Iris pigment epithelial cell (primary cell): ENCODE results near the gene USP48.

Source experiments
- DNase-seq: peaks from one replicate; pipeline ENCODE4 v3.0.0-alpha.2; 2011; ENCODE audit warnings: low read depth

The USP48 gene

GRCh38 chr1:21667348-21668231 is 115.4 kb downstream of the USP48 start:
- no peak for DNase-seq

DNA sequence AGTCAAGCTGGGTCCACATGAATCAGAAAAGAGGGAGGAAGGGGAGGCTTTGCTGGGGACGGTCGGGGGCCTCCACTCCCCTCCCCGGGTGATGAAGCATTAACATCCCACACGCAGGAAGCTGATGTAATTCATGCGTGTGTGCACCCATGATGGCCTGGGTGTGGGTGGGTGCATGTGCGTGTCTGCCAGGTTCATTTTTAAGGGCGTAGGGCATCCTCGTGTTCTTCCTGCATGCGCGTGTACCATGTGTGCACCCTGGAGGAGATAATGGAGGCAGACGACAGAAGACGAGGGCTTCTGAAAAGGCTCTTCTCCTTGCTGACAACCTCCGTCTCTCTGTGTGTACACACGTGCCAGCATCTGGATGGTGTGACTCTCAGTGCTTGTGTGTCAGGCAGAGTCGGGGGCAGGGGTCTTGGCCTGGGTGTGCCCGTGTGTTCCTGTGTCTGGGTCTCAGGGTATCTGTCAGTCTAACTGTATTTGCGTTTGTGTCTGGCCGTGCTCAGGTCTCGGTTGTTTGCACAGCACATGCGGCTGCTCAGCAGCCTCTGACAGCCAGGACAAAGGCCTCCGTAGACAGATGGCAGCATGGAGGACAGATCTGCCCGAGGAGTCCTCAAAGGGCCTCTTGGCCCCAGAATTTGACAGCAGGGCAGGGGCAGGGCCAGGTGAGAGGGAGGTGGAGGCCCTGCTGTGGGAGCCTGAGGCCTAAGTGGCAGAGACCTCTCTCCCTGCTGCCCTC is 116.2 kb downstream of the USP48 start:
- DNase-seq = no peak

GRCh38 chr1:21665711-21666575 is 117.0 kb downstream of the USP48 start:
- DNase-seq = no peak

GRCh38 chr1:21664806-21665588 is 118.0 kb downstream of the USP48 start:
- DNase-seq = no peak

DNA sequence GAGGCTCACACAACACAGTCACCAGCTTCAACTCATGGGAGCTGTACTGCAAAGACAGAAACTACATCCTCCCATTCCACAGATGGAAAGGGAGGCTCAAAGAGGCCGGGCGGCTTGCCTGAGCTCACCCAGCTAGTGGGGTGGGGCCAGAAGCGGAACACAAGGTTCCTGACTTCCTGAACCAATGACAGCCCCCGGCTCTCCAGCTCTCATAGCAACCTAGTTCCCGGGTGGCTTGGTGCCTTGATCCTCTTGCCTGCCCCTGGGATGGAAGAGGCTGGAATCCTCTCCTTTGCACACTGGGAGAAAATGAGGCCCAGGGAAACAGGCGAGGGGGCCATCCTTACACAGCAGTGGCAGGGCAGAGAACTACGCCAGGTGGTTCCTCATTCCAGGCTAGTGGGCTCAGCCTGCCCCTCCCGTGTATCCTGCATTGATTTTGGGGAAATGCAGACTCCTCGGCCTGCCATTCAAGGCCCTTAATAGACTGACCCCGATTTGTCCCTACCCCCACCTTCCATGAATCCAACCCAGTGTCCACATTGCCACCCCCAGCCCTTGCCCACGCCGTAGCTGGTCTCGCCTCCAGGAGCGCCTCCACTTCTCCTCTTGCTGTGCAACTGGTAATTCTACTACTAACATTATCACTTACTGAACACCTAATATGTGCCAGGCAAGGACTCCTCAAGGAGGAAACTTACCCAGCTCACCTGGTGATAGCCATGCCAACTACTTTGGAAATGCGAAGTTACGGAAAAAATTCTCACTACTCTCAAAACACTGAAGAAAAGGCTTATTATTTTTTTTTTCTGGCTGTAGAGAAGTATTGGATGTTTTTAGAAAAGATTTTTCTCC is 118.8 kb downstream of the USP48 start:
- no peak for DNase-seq

DNA sequence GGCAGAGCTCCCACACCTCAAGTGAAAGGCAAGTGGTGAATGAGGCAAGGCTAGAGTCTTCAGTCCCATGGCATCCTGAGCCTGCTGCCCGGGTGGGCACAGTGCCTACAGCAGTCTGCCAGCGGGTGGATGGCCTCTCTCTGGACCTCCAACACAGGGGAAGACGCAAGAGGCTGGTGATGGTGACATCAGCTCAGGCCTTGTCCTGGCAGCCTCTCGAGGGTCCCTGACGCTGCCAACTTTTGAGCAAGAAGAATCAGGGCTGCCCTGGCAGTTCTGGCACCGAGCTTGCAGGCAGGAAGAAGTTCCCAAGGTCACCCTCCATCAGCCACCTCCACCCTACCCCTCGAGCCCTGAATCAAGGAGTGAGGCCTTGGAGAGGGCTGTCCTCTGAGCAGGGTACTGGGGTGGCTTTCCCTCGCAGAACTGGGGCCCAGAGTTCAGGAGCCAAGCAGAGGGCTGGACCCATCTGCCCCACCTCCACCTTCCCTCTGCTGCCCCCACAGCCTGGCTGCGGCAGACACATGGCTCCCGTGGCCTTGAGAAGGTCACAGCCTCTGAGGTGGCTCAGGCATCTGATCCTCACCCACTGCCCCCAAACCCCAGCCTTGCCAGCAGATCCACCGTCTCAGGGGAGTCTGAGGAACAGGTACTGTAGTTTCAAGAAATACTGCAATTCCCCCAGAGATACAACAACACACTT is 119.5 kb downstream of the USP48 start:
- no peak for DNase-seq

DNA sequence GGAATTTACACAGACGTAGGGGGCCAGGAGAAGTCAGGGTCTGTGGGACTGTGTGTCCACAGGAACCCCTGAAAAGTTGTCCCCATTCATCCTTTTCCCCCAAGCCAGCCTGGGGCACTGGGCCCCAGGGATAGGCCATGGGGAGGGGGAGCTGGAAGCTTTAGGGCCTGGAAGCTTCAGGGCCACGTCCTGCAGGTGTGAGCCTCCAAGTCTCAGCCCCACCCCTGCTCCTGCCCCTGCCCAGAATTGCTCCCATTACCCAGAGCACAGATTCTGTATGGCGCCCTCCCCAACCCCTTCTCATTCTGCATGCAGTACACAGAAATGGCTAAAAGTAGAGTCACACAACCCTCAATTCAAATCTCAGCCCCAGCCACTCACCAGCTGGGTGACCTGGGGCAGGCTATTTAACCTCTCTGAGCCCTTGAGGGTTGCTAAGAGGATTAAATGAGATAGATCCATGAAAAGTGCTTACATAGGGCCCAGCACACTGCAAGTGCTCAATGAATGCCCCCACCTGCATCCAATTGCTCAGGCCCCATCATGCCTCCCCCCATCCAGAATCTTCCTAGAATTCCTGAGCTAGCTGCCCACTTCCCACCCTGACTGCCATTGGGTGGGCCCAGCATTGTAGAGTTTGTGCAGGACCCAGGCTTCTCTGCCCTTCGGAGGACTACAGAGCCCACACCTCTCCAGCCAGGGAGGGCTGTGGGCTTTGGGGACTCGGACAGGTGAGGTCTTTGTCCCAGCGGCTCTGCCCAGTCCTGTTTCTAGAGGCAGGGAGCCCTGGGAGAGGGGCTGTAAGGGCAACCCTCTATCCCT is 120.3 kb downstream of the USP48 start:
- no peak for DNase-seq

DNA sequence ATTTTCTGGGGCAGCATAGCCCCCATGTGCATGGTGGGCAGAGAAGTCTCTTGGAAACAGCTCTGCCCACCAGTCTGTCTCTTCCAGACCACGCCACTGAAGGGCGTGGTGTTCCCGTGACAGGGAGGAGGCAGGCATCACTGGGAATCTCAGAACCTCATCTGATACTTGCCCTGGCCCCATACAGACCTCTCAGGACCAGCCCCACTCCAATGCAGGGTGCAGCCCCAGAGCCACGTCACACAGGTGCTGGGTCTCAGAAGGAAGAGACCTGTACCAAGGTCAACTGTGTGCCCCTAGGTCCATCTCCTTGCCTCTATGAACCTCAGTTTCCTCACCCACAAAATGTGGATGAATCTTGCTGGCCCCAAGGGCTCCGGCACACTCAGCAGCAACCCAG is 121.1 kb downstream of the USP48 start:
- DNase-seq = no peak

- no peak for DNase-seq
Observed at GRCh38 chr1:21659924-21660326, 123.0 kb downstream of the USP48 start.

GRCh38 chr1:21659099-21659923 is 123.6 kb downstream of the USP48 start:
- peak; percentile 35 for DNase-seq

- DNase-seq = no peak
Observed at GRCh38 chr1:21657456-21658190, 125.3 kb downstream of the USP48 start.

DNA sequence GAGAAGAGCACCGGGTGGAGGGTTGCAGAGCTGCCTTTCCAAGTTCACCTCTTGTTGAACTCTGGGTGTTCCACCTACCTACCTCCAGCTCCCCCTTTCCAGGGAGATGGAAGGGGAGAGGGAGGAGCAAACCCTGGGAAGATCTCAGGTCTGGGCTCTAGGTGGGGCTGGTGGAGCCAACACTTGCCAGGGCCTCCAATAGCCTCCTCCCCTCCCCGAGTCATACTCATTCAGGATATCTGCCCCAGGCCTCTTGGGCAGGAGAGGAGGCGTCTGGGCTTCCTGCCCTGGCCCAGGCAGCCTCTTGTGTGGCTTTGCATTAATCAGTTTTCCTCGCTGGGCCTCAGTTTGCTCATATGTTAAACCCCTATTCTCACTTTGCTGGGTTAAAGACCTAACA is 127.2 kb downstream of the USP48 start:
- no peak for DNase-seq

- no peak for DNase-seq
Observed at GRCh38 chr1:21655259-21655658, 127.7 kb downstream of the USP48 start.

- no peak for DNase-seq
Observed at GRCh38 chr1:21654209-21654608, 128.7 kb downstream of the USP48 start.

GRCh38 chr1:21653744-21654100 is 129.2 kb downstream of the USP48 start:
- DNase-seq = no peak

DNA sequence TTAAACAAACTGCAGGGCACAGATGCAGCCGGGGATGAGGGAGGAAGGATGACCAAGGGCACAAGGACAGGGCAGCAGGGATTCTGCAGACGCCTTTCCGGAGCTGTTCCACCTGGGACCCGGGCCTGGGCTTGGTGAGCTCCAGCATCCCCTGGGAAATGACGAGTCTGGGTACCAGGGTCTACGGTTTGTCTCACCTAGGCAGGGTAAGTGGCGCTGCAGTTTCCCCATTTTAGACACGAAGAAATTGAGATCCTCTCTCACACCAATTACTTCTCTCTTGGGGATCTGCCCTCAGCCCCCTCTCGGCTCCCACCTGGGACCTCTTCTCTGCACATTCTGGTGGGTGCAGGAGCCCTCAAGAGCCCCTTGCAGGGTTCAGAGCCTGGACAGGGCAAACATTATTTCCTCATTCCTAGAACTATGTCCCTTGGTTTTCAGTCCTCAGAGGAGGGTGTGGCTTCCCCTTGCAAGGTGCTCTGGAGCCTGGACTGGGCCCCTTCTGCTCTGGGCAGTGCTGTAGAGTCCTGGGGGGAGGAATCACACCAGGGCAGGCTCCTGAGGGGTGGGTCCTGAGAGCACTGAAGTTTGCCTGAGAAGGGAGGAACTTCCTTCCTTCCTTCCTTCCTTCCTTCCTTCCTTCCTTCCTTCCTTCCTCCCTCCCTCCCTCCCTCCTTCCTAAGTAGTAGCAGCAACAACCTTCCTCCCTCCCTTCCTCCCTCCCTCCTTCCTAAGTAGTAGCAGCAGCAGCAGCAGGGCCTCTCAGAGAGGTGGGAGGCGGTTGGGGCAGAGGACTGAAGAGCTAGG is 129.8 kb downstream of the USP48 start:
- no peak for DNase-seq
